ENCODE data around the gene C15orf62.

DNA sequence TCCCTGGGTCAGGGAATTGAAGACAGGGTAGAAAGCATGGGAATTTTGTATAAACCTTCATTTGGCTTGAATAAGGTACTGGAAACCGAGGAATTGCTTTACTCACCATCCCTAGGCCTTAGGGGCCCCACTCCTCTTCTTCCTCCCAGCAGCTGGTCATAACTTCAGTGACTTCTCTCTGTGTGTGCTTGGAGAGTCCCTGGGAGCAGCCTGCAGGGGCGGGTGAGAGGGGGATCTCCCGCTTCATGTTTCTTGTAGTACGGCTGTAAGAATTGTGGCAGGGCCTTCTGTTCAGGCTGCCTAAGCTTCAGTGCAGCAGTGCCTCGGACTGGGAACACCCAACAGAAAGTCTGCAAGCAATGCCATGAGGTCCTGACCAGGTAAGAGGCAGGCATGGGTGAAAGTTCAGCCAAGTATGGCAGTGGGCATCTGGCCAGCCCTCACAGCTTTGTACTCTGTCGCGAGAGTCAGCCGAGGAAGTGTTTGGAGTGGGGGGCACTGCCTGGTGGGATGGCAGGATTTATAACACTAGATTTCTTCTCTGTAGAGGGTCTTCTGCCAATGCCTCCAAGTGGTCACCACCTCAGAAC lies 39.2 kb downstream of the C15orf62 start:
- TF ChIP-seq, protein P1, sequence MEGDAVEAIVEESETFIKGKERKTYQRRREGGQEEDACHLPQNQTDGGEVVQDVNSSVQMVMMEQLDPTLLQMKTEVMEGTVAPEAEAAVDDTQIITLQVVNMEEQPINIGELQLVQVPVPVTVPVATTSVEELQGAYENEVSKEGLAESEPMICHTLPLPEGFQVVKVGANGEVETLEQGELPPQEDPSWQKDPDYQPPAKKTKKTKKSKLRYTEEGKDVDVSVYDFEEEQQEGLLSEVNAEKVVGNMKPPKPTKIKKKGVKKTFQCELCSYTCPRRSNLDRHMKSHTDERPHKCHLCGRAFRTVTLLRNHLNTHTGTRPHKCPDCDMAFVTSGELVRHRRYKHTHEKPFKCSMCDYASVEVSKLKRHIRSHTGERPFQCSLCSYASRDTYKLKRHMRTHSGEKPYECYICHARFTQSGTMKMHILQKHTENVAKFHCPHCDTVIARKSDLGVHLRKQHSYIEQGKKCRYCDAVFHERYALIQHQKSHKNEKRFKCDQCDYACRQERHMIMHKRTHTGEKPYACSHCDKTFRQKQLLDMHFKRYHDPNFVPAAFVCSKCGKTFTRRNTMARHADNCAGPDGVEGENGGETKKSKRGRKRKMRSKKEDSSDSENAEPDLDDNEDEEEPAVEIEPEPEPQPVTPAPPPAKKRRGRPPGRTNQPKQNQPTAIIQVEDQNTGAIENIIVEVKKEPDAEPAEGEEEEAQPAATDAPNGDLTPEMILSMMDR (IDR thresholded peaks at IDR 0.05) = no peak
- TF ChIP-seq POLR2A (IDR thresholded peaks at IDR 0.05) (no peak), EP300 (IDR thresholded peaks at IDR 0.05) (no peak)

Measured in upper lobe of left lung (tissue), 4 donors.